Measurements from ENCODE around the gene DGAT2. TPM values are rescaled to one million over a fixed set of nuclear protein-coding genes. Genes with fewer than 3 reads are reported as not detected.

The DGAT2 gene
- total RNA-seq, 2 donors from 2014 or later = 9.3 to 38.6 TPM

DNA sequence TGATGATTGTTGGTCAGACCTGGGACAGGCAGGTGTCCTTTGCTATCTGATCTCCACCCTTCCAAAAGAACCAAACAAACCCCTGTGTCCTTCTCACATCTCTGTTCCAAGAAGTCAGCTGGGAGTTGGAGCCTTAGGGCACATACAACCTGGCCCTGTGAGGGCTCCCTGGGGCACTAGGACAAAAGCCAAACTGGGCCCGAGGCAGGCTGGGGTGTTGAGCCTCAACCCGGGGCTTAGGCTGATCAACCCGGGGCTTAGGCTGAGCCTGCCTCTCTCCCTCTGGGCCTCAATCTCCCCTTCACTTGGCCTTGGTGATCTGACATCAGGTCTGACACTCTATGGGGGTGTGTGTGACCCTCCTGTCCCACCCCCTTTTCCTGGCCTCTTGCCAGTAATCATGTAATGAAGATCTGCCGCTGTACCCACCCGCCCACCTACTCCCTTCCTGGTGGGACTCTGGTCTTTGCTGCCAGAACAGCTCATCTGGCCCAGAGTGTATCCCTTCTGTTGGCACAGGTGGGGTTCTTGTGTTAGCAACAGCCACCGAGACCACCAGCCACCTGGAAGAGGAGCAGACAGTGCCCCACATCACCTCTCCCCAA, 23.7 kb downstream of the DGAT2 start:
- TF ChIP-seq, protein P1, sequence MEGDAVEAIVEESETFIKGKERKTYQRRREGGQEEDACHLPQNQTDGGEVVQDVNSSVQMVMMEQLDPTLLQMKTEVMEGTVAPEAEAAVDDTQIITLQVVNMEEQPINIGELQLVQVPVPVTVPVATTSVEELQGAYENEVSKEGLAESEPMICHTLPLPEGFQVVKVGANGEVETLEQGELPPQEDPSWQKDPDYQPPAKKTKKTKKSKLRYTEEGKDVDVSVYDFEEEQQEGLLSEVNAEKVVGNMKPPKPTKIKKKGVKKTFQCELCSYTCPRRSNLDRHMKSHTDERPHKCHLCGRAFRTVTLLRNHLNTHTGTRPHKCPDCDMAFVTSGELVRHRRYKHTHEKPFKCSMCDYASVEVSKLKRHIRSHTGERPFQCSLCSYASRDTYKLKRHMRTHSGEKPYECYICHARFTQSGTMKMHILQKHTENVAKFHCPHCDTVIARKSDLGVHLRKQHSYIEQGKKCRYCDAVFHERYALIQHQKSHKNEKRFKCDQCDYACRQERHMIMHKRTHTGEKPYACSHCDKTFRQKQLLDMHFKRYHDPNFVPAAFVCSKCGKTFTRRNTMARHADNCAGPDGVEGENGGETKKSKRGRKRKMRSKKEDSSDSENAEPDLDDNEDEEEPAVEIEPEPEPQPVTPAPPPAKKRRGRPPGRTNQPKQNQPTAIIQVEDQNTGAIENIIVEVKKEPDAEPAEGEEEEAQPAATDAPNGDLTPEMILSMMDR (IDR thresholded peaks at IDR 0.05) = no peak
- TF ChIP-seq POLR2A (IDR thresholded peaks at IDR 0.05) = no peak
- Histone ChIP-seq H3K4me3 (no peak overlapping the region), H3K27ac (no peak overlapping the region), H3K4me1 (peaks cover 25% of the 10 kb centered on the region), H3K9me3 (no peaks in the 10 kb centered on the region), H3K27me3 (no peaks in the 10 kb centered on the region), H3K36me3 (replicated peaks in 1 of 2; ENCODE audit: insufficient read depth in 1 of 2, low read depth in 2 of 2) (no peaks in the 10 kb centered on the region)
- intact Hi-C loops (cut with DNase I) = no loop called here
- ATAC-seq (no peak), DNase-seq (no peak)
- WGBS, 2 donors = 79 to 89% methylated on average over 3 to 6 of the region's 6 CpGs

DNA sequence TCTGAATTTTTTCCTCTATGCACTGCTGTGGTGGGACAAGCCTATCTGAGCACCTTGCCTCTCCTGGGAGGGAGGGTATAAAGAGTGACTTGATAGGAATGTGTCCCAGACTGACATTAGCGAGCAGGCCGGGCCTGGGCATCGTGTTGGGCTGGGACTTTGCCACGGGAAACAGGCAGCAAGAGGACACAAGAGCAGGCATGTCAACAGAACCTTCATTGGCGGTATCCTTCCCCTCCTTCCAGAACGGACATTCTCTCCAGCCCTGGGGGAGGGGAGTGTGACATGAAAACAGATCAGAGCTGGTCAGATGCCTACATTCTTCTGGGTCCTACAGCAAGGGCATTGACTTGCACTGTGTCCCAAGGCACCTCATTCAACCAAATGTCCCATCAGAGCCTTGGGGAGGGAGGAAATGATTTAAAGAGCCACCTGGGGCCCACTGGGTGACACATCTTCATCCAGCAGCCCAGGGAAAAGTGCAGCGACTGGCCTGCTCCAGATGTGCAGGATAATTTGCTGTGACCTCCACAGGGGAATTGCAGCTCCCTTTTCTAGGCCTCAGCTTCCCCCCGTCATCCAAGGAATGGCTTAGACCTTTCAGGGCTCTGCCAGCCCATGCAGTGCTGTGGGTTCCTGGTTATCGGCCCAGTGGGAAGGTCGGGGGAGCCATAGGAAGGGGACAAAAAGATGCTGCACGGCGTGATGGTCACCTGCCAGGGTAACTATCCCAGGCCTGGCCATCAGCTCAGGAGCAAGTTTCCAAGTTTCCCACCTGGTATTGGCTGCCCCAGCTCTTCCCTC, 24.6 kb downstream of the DGAT2 start:
- no peak overlapping the region for H3K4me3 ChIP-seq
- peaks cover 25% of the 10 kb centered on the region for H3K4me1 ChIP-seq
- H3K9me3 ChIP-seq = no peaks in the 10 kb centered on the region
- H3K36me3 ChIP-seq (replicated peaks in 1 of 2; ENCODE audit: insufficient read depth in 1 of 2, low read depth in 2 of 2) = no peaks in the 10 kb centered on the region
- no peaks in the 10 kb centered on the region for H3K27me3 ChIP-seq
- 84 to 94% methylated on average over 4 to 12 of the region's 12 CpGs for WGBS, 2 donors
- TF ChIP-seq POLR2A (IDR thresholded peaks at IDR 0.05) = no peak
- TF ChIP-seq, protein P1 (IDR thresholded peaks at IDR 0.05) = no peak
- intact Hi-C loops (cut with DNase I) = no loop called here
- no peak overlapping the region for H3K27ac ChIP-seq
- DNase-seq = no peak
- no peak for ATAC-seq

DNA sequence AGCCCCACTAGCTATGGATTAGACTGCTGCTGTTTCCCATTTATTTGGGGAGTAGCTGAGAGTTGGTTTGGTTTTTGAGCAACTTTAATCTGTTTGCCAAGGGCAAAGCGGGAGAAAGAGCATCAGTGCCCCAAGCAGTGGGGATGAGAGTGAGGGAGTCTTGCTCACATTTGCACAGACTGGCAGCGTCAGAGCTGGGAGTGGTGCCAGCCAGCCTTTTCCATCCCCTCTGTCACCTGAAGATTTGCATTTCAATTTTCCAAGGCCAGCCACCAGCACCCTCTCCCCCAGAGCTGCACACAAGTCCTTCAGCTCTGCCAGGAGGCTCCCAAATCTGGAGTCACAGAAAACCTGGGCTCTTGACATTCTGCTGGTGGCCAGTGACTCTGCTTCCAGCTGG, 25.4 kb downstream of the DGAT2 start:
- no peak overlapping the region for H3K4me3 ChIP-seq
- WGBS, 2 donors = 30 to 42% methylated on average over 2 of the region's 2 CpGs
- no peaks in the 10 kb centered on the region for H3K9me3 ChIP-seq
- DNase-seq (peak in 2 of 4 donors; percentile 31 to 52), ATAC-seq (no peak)
- intact Hi-C loops (cut with DNase I) = no loop called here
- no peak overlapping the region for H3K27ac ChIP-seq
- H3K4me1 ChIP-seq = peaks cover 25% of the 10 kb centered on the region
- TF ChIP-seq, protein P1 (IDR thresholded peaks at IDR 0.05) = no peak
- no peak for TF ChIP-seq POLR2A (IDR thresholded peaks at IDR 0.05)
- H3K36me3 ChIP-seq (replicated peaks in 1 of 2; ENCODE audit: insufficient read depth in 1 of 2, low read depth in 2 of 2) = no peaks in the 10 kb centered on the region
- H3K27me3 ChIP-seq = no peaks in the 10 kb centered on the region

DNA sequence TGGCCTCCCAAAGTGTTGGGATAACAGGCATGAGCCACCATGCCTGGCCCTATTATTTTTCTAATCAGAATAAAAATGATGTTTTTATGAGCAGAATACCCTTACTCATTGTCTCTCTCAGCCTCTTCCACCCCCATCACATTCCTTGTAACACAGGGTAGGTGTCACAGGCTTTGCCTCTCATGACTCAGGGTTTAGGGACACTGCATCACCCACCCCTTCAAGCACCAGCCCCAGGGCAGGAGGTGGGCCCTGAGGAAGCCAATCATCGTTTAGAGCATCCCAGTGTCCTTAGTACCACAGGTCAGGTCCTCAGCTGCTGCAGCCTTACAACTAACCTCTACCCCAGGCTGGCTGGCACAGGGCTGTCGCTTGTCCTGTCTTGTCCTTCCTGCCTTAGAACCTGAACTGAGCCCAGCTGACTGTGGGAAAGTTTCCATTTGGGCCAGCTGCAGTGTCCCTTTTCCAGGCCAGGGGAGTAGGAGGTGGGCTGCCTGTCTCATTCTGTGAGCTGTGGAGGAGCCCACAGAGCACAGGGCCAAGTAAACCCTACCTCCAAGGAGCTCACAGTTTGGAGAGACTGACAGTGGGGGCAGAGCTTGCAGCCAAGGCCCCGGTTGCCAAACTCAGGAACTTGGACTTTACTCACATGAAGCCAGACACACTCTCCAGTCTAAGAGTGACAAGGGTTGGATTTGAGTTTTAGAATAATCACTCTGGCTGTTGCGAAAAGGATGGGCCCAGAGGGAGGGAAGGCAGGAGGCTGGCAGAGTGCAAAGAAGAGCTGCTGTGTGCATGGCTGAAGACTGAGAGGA, 26.9 kb downstream of the DGAT2 start:
- H3K27me3 ChIP-seq = no peaks in the 10 kb centered on the region
- no peaks in the 10 kb centered on the region for H3K9me3 ChIP-seq
- intact Hi-C loops (cut with DNase I) = no loop called here
- no peaks in the 10 kb centered on the region for H3K36me3 ChIP-seq (replicated peaks in 1 of 2; ENCODE audit: insufficient read depth in 1 of 2, low read depth in 2 of 2)
- peak overlapping the region in 1 of 4 donors; percentile 49 for H3K27ac ChIP-seq
- 39 to 43% methylated on average over 4 of the region's 4 CpGs for WGBS, 2 donors
- no peak overlapping the region for H3K4me3 ChIP-seq
- peak; percentile 61 for ATAC-seq
- TF ChIP-seq, protein P1 (IDR thresholded peaks at IDR 0.05) = no peak
- no peak for TF ChIP-seq POLR2A (IDR thresholded peaks at IDR 0.05)
- DNase-seq = peak; percentile 62 to 74 (median 66)
- peaks cover 25% of the 10 kb centered on the region for H3K4me1 ChIP-seq

Data from body of pancreas (tissue), 4 donors.